ENCODE data around the gene TLE4. TPM values are rescaled to one million over a fixed set of nuclear protein-coding genes. Genes with fewer than 3 reads are reported as not detected.
"Not testable (repeated sequence)": the region's sequence is repeated elsewhere in the genome, so short reads cannot be mapped to it uniquely, and the experiment has no call there.

Gene TLE4
- total and polyA plus RNA-seq, 2 of the 13 experiments (the other 11 are each of a cell fraction or from before 2014, with no cell fraction given) = 2.0 to 2.3 TPM

GRCh38 chr9:79537838-79538237 lies 33.9 kb upstream of the TLE4 start (continued):
- TF ChIP-seq NR2F6 (IDR thresholded peaks at IDR 0.05) = no peak
- no peak for TF ChIP-seq NR2F6 (CRISPR knock-in tag; IDR thresholded peaks at IDR 0.05)
- no peak for TF ChIP-seq RFX5 (IDR thresholded peaks at IDR 0.05; ENCODE audit: low read depth, low read length)
- TF ChIP-seq ZKSCAN8 (CRISPR knock-in tag; IDR thresholded peaks at IDR 0.05; ENCODE audit: borderline replicate concordance) = no peak
- TF ChIP-seq ZNF329 (CRISPR knock-in tag; IDR thresholded peaks at IDR 0.05; ENCODE audit: low read depth) = no peak
- no peak for TF ChIP-seq ZFP36L1 (CRISPR knock-in tag; IDR thresholded peaks at IDR 0.05)

GRCh38 chr9:79542735-79543620 lies 28.8 kb upstream of the TLE4 start:
- ChIA-PET POLR2A (no interaction called here), CTCF (ENCODE audit: low intra/inter-chr PET ratio, low total read pairs) (no interaction called here)
- in situ Hi-C loops (cut with HindIII; ENCODE audit: extremely low pct_ligation_motif_present, low pct_unique_long_range_greater_than_20kb) (no loop called here), intact Hi-C loops (cut with micrococcal nuclease; ENCODE audit: unreplicated experiment) (no loop called here)
- ATAC-seq = no peak
- Histone ChIP-seq H3K4me2 (ENCODE audit: low read depth, low read length) (no peak overlapping the region), H4K20me1 (ENCODE audit: insufficient read depth, low read length) (no peaks in the 10 kb centered on the region), H3K79me2 (ENCODE audit: insufficient read depth, low read length) (no peaks in the 10 kb centered on the region), H3K9me3 (ENCODE audit: low read length) (no peaks in the 10 kb centered on the region), H3K27me3 (ENCODE audit: control insufficient read depth in 1 of 2, insufficient read depth in 2 of 2, low read length in 2 of 2) (no peaks in the 10 kb centered on the region), H3K27ac (ENCODE audit: extremely low read length, insufficient read depth, low read length) (no peak overlapping the region), H2AFZ (ENCODE audit: low read length) (no peak overlapping the region), H3K4me1 (ENCODE audit: insufficient read depth, low read length) (no peaks in the 10 kb centered on the region), H3K36me3 (replicated peaks in 1 of 2; ENCODE audit: control insufficient read depth in 1 of 2, insufficient read depth in 2 of 2, low read length in 2 of 2) (no peaks in the 10 kb centered on the region), H3K4me3 (replicated peaks in 1 of 3; ENCODE audit: insufficient read depth in 1 of 3, low read depth in 2 of 3, low read length in 3 of 3) (no peak overlapping the region), H3K9ac (ENCODE audit: insufficient read depth, low read depth, low read length) (no peak overlapping the region)
- FAIRE-seq = no peak
- no peak for DNase-seq (ENCODE audit: low spot score)
- WGBS (ENCODE audit: low lambda C conversion rate) = 0% methylated on average over 3 of the region's 3 CpGs
- BruUV-seq (replicated peaks) = no TSS peak
- TF ChIP-seq RARG (CRISPR knock-in tag; IDR thresholded peaks at IDR 0.05; ENCODE audit: low read depth) (no peak), ZNF354B (CRISPR knock-in tag; IDR thresholded peaks at IDR 0.05) (no peak), NPAS2 (CRISPR knock-in tag; IDR thresholded peaks at IDR 0.05; ENCODE audit: borderline replicate concordance) (no peak), SMAD1 (CRISPR knock-in tag; IDR thresholded peaks at IDR 0.05; ENCODE audit: borderline replicate concordance, low read depth) (no peak), NR2C2 (CRISPR knock-in tag; IDR thresholded peaks at IDR 0.05; ENCODE audit: borderline replicate concordance) (no peak), NCOA2 (CRISPR knock-in tag; IDR thresholded peaks at IDR 0.05) (no peak), ZNF501 (CRISPR knock-in tag; IDR thresholded peaks at IDR 0.05) (no peak), TCF7L2 (IDR thresholded peaks at IDR 0.05; ENCODE audit: low read depth, low read length) (no peak), RFXANK (CRISPR knock-in tag; IDR thresholded peaks at IDR 0.05) (no peak), SOX5 (CRISPR knock-in tag; IDR thresholded peaks at IDR 0.05; ENCODE audit: borderline replicate concordance) (no peak), ZNF503 (CRISPR knock-in tag; IDR thresholded peaks at IDR 0.05) (no peak), FOXC1 (CRISPR knock-in tag; IDR thresholded peaks at IDR 0.05; ENCODE audit: borderline replicate concordance) (no peak), ZNF230 (CRISPR knock-in tag; IDR thresholded peaks at IDR 0.05) (no peak)

DNA sequence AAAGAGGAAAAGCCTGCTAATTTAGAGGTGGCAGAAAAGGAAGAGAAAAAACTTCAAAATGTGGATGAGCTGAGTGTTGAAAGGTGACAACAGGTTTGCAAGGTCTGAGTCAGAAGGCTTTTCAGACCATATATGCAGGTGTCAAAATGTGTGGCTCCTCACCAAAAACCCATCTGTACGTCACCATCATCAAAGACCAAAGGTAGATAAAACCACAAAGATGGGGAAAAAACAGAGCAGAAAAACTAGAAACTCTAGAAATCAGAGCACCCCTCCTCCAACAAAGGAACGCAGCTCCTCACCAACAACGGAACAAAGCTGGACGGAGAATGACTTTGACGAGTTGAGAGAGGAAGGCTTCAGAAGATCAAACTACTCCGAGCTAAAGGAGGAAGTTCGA lies 27.4 kb upstream of the TLE4 start:
- H3K27ac ChIP-seq (ENCODE audit: extremely low read length, insufficient read depth, low read length); H3K4me2 ChIP-seq (ENCODE audit: low read depth, low read length); intact Hi-C loops (cut with micrococcal nuclease; ENCODE audit: unreplicated experiment); FAIRE-seq; BruUV-seq (replicated peaks); DNase-seq (ENCODE audit: low spot score); H2AFZ ChIP-seq (ENCODE audit: low read length); H4K20me1 ChIP-seq (ENCODE audit: insufficient read depth, low read length); in situ Hi-C loops (cut with HindIII; ENCODE audit: extremely low pct_ligation_motif_present, low pct_unique_long_range_greater_than_20kb); CTCF ChIA-PET (ENCODE audit: low intra/inter-chr PET ratio, low total read pairs); H3K27me3 ChIP-seq (ENCODE audit: control insufficient read depth in 1 of 2, insufficient read depth in 2 of 2, low read length in 2 of 2); ATAC-seq; H3K79me2 ChIP-seq (ENCODE audit: insufficient read depth, low read length); H3K4me3 ChIP-seq (replicated peaks in 1 of 3; ENCODE audit: insufficient read depth in 1 of 3, low read depth in 2 of 3, low read length in 3 of 3); H3K36me3 ChIP-seq (replicated peaks in 1 of 2; ENCODE audit: control insufficient read depth in 1 of 2, insufficient read depth in 2 of 2, low read length in 2 of 2); H3K9me3 ChIP-seq (ENCODE audit: low read length); H3K4me1 ChIP-seq (ENCODE audit: insufficient read depth, low read length); POLR2A ChIA-PET; H3K9ac ChIP-seq (ENCODE audit: insufficient read depth, low read depth, low read length): not testable (repeated sequence)
- 24% methylated on average over 7 of the region's 7 CpGs for WGBS (ENCODE audit: low lambda C conversion rate)

All from HepG2 (cell line).